NOMO-1 treated with dmso at 0.1 percent for 144 hours (cell line): ENCODE data around the gene CCNE1.
A peak's percentile ranks its signal among the peaks of the same experiment; 100 is the strongest.

ENCODE experiments used
- DNase-seq: peaks from one replicate; lab custom pipeline; 2025; ENCODE audit not compliant: unreplicated experiment; lab: John Stamatoyannopoulos, UW

CCNE1 gene

GRCh38 chr19:29842471-29843179, 30.8 kb downstream of the CCNE1 start:
- DNase-seq, result no peak

GRCh38 chr19:29843180-29844051, 31.6 kb downstream of the CCNE1 start:
- DNase-seq, result peak; percentile 55

- peak; percentile 94 for DNase-seq
These were observed 33.2 kb downstream of the CCNE1 start for GRCh38 chr19:29844891-29845573.

GRCh38 chr19:29845574-29846176, 33.9 kb downstream of the CCNE1 start:
- DNase-seq, result no peak

- DNase-seq, result no peak
These were observed 37.4 kb downstream of the CCNE1 start for GRCh38 chr19:29849208-29849607.

GRCh38 chr19:29850482-29850881, 38.7 kb downstream of the CCNE1 start:
- no peak for DNase-seq

- no peak for DNase-seq
These were observed 40.2 kb downstream of the CCNE1 start for GRCh38 chr19:29851769-29852521.

- no peak for DNase-seq
These were observed 42.2 kb downstream of the CCNE1 start for GRCh38 chr19:29854033-29854432.

- no peak for DNase-seq
These were observed 43.3 kb downstream of the CCNE1 start for GRCh38 chr19:29855087-29855486.

- DNase-seq, result no peak
These were observed 44.1 kb downstream of the CCNE1 start for GRCh38 chr19:29855741-29856500.

- DNase-seq, result no peak
These were observed 46.3 kb downstream of the CCNE1 start for GRCh38 chr19:29858000-29858596.

- DNase-seq, result no peak
These were observed 46.8 kb downstream of the CCNE1 start for GRCh38 chr19:29858621-29859020.

- no peak for DNase-seq
These were observed 48.7 kb downstream of the CCNE1 start for GRCh38 chr19:29860492-29860891.

- DNase-seq, result no peak
These were observed 49.8 kb downstream of the CCNE1 start for GRCh38 chr19:29861574-29861973.

- DNase-seq, result no peak
These were observed 54.2 kb downstream of the CCNE1 start for GRCh38 chr19:29866011-29866410.

- no peak for DNase-seq
These were observed 56.2 kb downstream of the CCNE1 start for GRCh38 chr19:29867984-29868383.

GRCh38 chr19:29871143-29871542, 59.4 kb downstream of the CCNE1 start:
- DNase-seq, result no peak

GRCh38 chr19:29872224-29872731, 60.5 kb downstream of the CCNE1 start:
- no peak for DNase-seq
